ENCODE measurements around the gene EPHA10. TPM values are rescaled to one million over a fixed set of nuclear protein-coding genes. Genes with fewer than 3 reads are reported as not detected.
A peak's percentile ranks its signal among the peaks of the same experiment; 100 is the strongest.

EPHA10 gene
- total RNA-seq, 1 donor from 2014 or later = 0.68 TPM

DNA sequence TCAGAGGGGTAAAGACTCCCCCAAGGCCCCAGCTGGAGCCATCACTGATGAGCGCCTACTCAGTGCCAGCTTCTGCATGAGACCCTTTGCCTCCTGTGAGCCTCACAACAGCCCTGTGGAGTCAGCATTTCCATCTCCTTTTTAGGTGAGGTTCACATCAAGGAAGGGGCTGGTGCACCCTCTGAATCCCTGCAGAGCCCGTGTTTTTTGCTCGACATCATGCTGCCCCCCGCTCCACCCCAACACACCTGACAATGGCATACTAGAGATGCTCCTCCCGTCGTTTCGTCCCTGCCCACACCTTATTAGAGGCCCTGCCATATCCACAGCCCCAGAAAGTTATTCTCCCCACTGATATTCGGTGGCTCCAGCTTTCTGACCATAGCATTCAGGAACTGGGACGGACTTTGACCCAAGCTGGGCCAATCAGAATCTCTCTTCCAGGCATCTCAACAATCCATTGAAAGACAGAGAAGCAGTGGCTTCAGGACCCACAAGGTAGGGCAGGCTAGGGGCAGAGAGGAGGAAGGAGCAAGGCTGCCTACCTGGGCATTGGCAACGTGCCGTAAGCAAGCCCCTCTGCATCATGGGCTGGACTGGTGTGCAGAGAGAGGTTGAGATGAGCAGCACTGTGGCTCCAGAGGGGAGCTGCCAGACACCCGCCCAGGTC is 32.7 kb downstream of the EPHA10 start:
- ATAC-seq = no peak

DNA sequence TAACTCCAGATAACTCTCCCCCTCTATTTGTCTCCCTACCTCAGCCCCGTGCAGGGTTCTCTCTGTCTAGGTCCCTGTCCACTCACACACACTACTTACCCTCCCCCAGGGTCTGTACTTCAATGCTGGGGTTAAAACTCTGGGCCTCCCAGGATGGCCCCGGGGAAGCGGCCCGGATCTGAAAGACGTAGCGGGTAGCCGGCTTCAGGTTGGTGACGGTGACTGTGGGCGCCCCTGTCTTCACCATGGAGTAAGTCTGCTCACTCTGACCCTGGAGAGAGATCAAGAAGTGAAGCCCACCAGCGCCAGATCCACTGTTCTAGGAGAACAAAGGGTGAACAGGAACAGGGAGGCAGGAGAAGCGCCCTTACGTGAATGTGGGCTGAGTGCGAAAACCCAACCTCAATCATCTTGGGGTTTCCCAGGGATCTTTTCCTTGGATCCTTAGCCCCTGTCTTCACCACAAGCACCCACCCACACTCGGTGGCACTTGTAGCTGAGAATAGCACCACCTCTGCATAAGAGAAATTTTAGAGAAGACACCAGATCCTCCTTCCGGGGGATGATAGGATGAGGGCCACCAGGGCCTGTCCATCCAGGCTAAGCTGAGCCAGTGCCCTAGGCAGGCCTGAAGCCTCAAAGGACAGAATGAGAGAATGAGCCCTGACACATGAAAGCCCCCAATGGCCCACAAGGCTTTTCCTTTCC is 33.5 kb downstream of the EPHA10 start:
- no peak for ATAC-seq

DNA sequence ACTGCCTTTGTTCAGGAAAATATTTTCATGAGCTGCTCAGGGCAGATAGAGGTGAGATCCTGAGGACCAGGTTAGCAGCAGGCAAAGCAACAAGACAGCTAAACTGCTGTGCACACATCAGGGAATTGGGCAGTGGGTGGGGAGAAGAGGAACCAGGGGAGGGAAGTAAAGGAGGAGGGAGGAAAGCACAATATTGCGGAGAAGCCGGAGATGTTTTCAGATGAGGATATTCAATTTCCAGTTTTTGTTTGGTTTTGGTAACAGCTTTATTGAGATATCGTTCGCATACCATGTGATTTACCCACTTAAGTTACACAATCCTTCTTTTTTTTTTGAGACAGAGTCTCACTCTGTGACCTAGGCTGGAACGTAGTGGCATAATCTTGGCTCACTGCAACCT is 34.5 kb downstream of the EPHA10 start:
- no peak for ATAC-seq

DNA sequence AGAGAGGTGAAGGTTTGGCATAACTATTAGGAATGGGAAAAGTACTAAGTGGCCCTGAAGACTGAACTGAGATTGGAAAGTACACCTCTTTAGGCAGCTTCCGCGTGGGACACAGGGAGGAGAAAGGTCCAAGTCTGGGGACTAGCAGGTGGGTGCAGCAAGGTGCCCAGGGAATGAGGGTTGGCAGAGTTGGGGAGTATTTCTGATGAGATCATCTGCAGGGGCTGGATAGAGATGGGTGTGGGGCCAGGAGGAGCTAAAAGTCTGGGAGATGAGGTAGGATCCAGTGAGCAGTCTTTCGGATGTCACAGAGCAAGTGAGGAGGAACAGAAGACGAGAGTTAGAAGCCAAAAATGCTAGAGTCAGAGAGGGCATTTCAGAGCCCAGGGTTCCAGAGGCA is 36.5 kb downstream of the EPHA10 start:
- ATAC-seq = no peak

DNA sequence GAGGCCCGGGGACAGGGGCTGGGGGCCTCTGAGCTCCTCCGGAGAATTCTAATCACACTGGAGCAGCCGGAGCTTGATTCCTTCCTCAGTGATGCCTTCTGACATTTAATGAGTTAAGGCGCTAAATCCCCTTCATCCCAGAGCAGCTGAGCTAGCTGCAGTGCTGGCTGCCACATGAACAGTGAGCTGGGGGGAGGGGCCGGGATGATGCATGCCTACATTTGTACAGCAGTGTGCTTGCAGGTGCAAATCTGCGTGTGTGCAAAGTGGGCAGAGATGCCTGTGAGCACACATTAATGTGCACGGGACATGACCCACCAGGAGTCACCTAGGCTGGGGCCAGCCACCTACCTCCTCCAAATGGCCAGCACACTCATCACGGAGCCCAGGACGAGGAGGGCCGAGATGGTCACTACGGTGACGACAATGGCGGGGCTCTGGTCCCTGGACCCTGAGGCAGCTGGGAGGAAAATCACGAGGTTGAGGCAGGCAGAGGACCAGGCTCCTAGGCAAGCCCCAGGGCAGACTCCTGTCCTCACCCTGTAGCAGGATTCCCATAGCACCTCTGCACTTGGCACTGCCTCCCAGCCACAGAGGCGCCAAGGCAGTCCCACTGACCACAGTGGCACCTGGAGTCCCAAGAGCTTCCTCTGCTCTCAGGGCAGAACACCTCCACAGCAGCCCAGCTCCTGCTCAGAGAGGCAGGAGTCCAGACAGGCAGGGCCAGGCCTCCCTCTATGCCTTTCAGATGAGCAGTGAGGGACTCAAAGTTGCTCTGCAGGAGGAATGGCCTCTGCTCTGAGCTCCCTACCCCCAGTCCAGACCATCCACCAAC is 38.0 kb downstream of the EPHA10 start:
- ATAC-seq = no peak

DNA sequence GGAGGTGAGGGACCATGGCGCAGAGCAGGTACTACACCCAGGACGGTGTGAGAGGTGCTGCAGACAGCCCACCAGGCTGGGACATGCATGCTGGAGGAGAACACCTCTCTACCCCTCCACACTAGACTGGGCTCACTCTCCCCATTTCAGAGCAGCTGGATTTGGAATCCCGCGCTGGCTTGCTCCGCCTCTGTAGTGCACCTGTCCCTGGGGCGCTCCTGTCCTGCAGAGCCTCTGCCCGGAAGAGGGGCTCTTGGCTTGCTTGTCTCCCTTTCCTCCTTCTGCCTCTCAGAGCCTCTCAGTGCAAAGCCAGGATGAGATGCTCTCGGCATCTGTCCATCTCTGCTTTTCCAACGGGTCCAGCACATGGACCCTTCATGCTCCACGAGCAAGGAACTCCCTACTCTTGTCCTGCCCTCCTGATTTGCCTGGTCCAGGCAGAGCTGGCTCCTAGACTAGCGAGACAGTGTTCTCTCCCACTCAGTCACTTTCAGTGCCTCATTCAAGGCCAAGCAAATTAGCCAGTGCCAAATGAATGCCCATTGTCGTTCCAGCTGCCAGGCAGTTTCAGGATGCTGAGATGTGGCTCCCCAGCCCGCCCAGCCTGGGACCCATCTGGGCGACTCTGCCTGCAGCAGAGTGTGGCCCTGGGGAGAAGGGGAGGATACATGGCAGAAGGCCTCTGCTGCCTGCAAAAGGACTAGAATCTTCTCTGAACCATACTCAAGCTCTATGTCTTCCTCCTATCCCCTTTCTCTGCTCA is 38.9 kb downstream of the EPHA10 start:
- no peak for ATAC-seq

DNA sequence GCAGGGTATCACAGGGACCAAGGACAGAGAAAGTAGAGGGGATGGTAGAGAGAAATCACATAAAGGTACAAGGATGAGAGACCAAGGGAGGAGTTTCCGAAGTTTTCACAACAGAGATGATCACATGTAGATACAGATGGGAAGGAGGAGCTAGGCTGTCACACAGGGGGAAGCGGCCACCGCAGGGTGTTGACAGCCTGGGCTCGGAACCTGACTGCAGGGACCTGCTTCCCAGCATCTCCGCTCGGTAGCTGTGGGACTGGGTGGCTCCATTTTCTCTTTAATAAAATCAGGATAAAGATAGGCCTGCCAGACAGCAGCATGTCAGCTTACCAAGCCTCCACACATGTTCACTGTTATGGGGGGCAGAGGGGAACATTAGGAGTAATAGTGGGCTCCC is 40.3 kb downstream of the EPHA10 start:
- no peak for ATAC-seq

DNA sequence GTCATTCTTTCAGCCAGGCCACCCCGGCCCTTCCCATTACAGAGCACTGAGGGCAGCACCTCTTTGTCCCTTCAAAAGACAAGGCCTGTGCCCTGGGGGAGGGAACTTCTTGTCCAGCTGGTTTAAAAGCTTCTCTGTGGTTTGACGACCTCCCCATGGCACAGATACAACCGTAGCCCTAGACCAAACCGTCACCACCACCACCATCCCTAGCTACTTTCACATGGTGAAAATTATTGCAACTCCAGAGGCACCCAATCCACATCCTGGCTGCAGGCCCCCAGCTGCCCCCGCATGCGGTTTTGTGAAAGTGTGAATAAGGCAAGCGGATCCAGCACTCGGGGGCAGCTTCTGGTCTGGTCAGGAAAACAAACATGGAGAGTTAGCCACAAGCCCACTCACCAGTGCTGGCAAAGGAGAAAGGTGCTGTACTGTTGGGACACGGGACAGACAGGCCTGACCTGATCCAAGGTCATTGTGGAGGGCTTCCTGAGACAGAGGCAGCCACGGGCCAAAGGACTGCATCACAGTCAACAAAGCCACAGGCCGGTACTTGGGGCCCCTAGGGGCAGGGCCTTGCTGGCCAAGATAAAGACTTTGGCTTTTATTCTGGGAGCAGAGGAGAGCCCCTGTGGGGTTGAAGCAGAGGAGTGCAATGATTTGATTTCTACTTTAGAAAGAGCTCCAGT is 41.4 kb downstream of the EPHA10 start:
- ATAC-seq = no peak

DNA sequence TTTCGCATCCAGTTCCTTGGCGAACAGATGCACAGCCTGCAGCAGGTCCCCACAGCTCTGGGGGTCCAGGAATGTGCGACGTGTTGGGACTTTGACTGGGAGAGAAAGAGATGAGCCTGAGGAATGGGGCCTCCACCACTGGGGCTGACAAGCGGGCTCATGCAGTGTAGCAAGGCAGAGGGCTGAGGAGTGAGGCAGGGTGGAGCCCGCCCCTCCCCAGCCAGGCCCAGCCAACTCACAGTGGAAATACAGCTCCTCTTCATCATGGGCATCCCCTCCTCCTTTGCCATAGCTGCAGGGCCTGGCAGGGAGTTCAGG is 41.9 kb downstream of the EPHA10 start:
- ATAC-seq = no peak

DNA sequence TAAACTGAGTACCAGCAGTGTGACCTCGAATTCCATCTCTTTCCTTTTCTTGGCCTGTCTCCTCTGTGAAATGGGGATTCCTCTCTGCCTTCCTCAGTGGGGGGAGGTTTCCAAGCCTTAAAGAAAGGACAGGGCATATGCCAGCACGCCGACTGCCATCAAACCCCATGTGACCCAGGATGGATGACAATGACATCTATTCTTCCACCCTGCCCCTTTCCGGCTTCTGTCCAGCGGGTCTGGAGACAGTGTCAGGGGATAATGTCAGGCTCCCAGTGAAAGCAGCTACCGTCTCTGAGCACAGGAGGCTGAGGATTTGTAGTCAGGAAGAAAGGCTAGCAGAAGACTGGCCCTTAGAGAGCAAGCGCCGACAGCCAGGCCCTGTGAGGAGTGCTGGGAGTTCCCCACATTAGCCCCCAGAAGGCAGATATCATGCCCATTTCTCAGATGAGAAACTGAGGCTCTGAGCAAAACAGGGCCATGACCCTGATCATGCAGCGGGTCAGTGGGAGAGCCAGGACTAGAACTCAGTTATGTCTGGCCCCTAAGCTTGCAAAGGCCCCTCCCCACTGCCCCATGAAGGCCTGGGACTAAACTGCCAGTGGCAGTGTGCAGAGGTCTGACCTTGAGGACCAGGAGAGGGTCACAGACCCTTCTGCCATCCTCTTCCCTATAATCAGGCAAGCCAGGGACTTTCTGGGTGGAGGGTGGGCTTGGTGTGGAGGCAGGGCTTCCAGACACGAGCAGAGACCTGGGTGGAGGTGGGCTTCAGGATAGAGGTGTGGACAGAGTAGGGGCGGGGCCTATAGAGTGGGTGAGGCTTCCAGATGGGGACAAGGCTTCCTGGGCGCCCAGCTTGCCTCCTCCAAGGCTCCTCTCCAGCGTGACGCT is 42.5 kb downstream of the EPHA10 start:
- no peak for ATAC-seq

DNA sequence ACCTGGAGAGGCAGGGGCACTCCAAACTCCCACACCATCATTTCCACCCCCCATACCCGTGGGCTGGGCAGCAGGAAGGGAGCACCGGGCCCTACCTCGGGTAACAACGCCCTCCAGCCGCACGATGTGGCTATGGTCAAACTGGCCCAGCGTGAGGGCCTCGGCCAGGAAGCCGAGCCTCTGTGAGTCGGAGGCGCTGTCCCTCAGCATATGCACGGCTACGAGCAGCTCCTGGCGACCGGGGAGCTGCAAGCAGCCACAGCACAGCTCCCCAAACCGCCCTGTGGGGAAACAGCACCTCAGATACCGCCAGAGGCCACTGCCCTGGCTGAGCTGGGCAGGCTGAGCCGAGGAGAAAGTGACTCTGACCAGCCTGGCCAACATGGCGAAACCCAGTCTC is 43.4 kb downstream of the EPHA10 start:
- ATAC-seq = no peak

DNA sequence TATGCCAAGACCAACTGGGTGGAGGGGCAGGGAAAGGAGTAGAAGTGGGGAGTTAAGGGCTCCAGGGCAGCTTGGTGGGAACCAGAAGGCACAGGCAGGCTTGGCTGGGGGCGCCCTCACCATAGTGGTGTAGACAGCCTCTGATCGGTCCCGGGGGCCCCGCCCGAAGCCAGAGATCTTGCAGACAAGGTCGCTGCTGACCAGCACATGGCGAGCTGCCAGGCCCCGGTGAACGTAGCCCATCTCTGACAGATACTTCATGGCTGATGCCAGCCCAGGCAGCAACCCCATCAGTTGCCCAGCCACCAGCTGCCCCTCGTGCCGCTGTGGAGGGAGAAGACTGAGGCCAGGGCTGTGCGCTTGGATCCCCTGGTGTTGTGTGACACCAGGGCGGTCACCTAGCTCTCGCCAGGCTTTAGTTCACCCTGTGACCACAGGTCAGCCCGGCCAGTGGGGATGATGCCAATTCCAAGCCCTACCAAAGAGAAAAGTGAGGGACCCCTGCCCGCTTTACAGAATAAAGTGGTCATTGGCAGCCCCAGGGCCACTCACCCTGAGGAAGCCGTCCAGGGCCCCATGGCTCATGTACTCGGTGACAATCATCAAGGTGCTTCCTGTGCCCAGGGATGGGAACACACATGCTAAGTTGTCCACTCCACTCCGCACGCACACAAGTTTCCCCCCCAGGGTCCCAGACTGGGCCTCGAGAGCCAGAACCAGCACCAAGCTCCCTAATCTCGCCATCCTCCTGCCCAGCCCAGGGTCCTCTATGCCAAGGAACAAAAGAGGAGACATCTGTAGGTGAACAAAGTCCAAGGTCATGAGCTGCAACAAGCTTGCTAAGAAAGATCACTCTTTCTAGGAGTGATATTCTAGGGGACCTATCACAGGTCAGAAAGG is 44.4 kb downstream of the EPHA10 start:
- ATAC-seq = no peak

DNA sequence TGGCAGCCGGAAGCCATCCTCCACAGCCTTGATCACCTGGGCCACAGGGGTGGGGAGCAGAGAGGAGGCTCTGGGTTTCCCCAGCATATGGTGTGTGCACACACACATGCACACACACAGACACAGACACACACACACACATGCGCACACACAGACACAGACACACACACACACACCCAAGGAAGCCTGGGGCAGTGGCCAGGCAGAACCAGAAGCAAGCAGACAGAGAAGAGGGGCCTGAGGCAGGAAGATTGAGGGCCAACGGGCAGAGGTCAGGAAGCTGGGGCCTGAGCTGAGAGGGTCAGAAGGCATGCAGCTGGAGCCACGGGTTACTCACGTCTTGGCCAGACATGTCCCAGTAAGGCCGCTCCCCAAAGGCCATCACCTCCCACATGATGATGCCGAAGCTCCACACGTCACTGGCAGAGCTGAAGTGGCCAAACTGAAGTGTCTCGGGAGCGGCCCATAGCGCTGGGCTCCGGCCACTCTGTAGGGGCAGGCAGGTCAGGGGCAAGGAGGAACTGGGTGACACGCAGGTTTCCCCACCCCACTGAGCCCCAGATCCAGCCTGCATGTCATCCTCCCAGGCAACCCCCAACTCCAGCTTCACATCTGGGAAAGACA is 45.2 kb downstream of the EPHA10 start:
- ATAC-seq = no peak

DNA sequence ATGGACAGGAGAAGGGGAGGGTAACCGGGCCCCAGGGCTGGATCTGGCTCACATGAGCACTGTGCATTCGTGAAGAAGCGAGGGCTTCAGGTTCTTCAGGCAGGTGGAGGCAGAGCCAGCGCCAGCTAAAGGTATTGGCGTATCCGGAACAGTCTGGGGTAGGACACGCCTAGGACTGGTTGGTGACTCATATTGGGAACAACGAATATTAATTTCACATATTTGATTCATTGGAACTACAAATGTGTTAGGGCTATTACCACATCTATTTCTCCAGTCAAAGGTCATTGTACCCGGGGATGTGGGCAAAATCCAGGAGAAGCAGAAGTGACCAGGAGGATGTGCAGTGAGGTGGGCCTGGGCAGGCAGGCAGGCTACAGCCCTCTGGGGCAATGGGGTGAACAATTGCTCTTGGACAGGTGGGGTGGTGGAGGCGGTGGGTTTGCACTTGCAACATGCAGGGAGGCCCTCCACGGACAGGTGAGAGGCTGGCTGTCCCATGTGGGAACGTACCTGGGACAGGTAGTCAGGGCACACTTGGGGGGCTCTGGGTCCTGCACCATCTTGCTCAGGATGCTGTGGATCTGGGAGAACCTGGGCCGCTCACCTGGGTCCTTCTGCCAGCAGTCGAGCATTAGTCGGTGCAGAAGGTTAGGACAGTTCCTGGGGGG is 45.9 kb downstream of the EPHA10 start:
- ATAC-seq = peak; percentile 90

DNA sequence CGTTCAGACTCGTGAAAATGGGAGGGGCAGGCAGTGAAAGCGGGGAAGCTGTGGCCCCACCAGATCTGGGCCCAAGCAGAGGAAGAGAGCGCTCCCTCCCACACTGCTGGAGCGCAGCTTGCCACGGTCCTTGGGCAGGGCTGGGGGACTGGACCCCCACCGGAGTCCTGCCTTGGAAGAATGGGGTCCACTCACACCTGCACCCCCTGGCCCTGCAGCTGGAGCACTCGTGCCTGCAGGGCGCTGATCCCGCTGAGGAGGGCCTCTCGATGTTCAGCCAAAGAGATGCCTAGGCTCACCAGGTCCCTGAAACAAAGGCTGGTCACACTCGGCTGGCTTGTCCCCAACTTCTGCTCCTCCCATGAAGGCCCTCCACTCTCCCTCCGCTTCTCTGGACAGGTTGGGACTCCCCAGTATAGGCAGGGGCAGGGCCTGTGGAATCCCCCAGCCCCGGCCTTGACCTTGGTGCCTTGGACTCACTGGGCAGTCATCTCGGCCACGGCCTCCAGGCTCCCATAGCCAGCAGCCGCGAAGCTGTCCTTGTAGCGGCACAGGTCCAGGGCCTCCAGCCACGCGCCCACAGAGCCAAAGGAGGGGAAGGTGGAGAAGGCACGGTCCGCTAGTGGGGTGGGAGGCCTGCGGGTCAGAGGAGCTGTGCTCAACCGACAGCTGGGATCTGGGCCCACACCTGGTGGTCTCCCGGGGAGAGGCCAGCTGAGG is 46.6 kb downstream of the EPHA10 start:
- ATAC-seq = peak; percentile 2

DNA sequence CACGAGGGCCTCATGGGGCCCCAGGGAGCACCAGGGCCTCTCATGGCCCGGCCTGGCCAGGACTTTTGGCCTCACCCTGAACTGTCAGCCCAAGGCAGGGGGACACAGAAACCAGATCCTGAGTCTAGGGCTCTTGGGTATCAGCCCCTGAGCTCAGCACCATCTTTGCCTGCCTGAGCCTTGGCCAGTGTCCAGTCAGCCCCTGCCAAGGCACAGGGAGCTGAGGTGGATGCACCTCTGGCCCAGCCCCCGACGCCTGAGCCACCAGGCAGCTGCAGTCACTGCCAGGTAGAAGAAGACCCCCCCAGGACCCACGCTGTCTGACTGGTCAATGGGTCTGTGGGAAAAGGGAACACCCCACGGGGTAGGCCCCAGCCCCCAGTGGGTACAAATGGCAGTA is 47.3 kb downstream of the EPHA10 start:
- ATAC-seq = no peak

DNA sequence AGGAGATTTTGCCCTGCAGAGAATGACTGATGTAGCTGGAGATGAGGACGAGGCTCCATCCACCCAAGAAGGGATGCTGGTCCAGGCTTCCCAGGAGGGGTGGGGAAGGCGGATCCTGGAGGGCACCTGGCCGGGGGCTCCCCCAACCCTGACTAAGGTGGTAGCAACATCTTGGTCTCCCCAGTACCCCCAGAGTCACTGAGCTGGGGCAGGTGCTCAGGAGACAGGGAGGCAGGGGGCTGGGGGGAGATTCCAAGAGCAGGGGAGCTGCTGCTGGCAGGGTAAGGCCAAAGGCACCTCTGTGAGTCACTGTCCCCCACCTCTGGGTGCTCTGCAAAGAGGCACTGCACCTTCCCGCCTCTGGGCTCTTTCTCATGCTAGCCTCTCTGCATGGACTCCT is 48.6 kb downstream of the EPHA10 start:
- no peak for ATAC-seq

DNA sequence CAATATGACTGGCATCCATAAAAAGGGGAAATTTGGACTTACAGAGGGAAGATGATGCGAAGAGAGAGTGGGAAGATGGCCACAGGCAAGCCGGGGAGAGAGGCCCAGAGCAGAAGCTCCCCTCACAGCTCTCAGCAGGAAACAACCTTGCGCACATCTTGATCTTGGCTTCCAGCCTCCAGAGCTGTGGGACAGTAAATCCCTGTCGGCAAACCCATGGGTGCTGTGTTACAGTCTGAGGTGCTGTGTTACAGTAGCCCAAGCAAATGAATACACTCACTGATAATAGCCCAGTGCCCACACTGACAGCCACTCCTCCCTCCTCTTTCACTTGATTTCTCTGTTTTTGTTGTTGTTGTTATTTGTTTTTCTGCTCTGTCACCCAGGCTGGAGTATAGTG is 50.2 kb downstream of the EPHA10 start:
- ATAC-seq = no peak

DNA sequence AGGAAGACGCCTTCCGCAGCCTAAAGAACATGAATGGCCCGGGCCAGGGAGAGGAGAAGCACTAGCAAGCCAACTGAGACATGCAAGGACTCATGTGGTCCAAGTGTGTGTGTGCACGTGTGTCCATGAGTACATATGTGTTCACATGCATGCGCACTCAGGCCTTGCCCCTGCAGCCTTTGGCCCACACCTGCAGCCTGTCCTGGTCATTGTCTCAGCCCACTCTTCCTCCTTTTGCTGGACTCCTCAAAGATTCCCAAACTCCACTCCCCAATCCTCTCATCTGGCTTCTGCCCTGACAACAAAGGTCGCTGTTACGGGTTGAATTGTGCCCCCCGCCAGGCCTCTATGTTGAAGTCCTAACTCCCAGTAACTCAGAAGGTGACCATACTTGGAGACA is 50.7 kb downstream of the EPHA10 start:
- ATAC-seq = no peak

All from esophagus mucosa (tissue), 1 donor.